A549 (cell line): ENCODE measurements around the gene TTLL1. TPM values are rescaled to one million over a fixed set of nuclear protein-coding genes. Genes with fewer than 3 reads are reported as not detected.

Source experiments
- ATAC-seq, 2 experiments: fragments of 200-7000 bp in 1 of 2; fragments of >200 bp in 1 of 2; cut with Nextera tagmentation in 1 of 2; cut with Tn5 transposase in 1 of 2; 3 replicates each; pipeline versions ENCODE4 v1.8.0 to v1.9.1; 2018 to 2020; ENCODE audit warnings: mild to moderate bottlenecking in 1 of 2, moderate library complexity in 1 of 2
- CTCF ChIA-PET: fragments of 300-600 bp; sonication (Branson Sonifier 250); formaldehyde crosslinking; extraction: SDS; loops from one replicate; lab custom pipeline; 2021; ENCODE audit warnings: antibody characterized with exemption, inconsistent platforms; lab: Yijun Ruan, JAX
- POLR2A ChIA-PET: fragments of 350-600 bp; formaldehyde crosslinking; extraction: SDS; loops from one replicate; lab custom pipeline; 2021; ENCODE audit warnings: antibody characterized with exemption, inconsistent platforms; lab: Yijun Ruan, JAX
- DNase-seq, 2 experiments: peaks; one replicate each; pipeline versions ENCODE4 v3.0.0 to v3.0.0-alpha.2; 2011 to 2016; ENCODE audit warnings: low read depth in 1 of 2, low spot score in 1 of 2
- FAIRE-seq: peaks from 2 replicates; lab custom pipeline; 2011; peaks lifted over from hg19 to GRCh38; lab: Jason Lieb, UNC
- H3K27ac ChIP-seq, 2 experiments: fragments of >200 bp; sonication (Bioruptor Twin); formaldehyde crosslinking; 3 replicates each; pipeline ENCODE4 v1.5.1; 2016 to 2017
- H3K4me1 ChIP-seq: fragments of >200 bp; sonication (Bioruptor Twin); formaldehyde crosslinking; 3 replicates; pipeline ENCODE4 v1.6.1; 2016
- H3K4me2 ChIP-seq: fragments of >200 bp; sonication (Bioruptor Twin); formaldehyde crosslinking; 3 replicates; pipeline ENCODE4 v1.6.1; 2016
- H3K4me3 ChIP-seq: fragments of >200 bp; sonication (Bioruptor Twin); formaldehyde crosslinking; 3 replicates; pipeline ENCODE4 v1.5.1; 2016
- H3K9me3 ChIP-seq: fragments of >200 bp; sonication (Bioruptor Twin); formaldehyde crosslinking; 3 replicates; pipeline ENCODE4 v1.6.1; 2016
- CEBPB ChIP-seq, 2 experiments: fragments of >200 bp in 1 of 2; sonication (Bioruptor Twin) in 1 of 2; formaldehyde crosslinking in 1 of 2; IDR thresholded peaks; 2 replicates each; pipeline ENCODE4 v1.6.1; 2012 to 2016
- EP300 ChIP-seq, 2 experiments: fragments of >200 bp; sonication (Bioruptor Twin); formaldehyde crosslinking; IDR thresholded peaks; 2 replicates in 1 of 2; 3 replicates in 1 of 2; pipeline ENCODE4 v1.6.1; 2016 to 2017
- ESRRA ChIP-seq: fragments of 150-350 bp; IDR thresholded peaks from 2 replicates; pipeline ENCODE4 v1.6.1; 2014; ENCODE audit warnings: mild to moderate bottlenecking, low read length, borderline replicate concordance
- HOXB5 ChIP-seq: fragments of 250-450 bp; sonication (Bioruptor Pico); IDR thresholded peaks from 2 replicates; pipeline ENCODE4 v1.5.0; 2020; ENCODE audit warnings: mild to moderate bottlenecking, moderate library complexity
- NPAS2 ChIP-seq: fragments of 250-450 bp; sonication (Bioruptor Pico); IDR thresholded peaks from 2 replicates; pipeline ENCODE4 v1.8.0; 2022; ENCODE audit warnings: mild to moderate bottlenecking, moderate library complexity, borderline replicate concordance
- RAD21 ChIP-seq, 2 experiments: fragments of >200 bp in 1 of 2; sonication (Bioruptor Twin) in 1 of 2; formaldehyde crosslinking in 1 of 2; IDR thresholded peaks in 1 of 2; conservative IDR thresholded peaks in 1 of 2; 2 replicates in 1 of 2; 3 replicates in 1 of 2; pipeline ENCODE4 v1.6.1; 2012 to 2018; ENCODE audit warnings: inconsistent platforms in 1 of 2
- SMC3 ChIP-seq: fragments of >200 bp; sonication (Bioruptor Twin); formaldehyde crosslinking; IDR thresholded peaks from 3 replicates; pipeline ENCODE4 v1.6.1; 2018; ENCODE audit warnings: inconsistent platforms
- TFCP2L1 ChIP-seq: fragments of 250-450 bp; sonication (Bioruptor Pico); IDR thresholded peaks from 2 replicates; pipeline ENCODE4 v1.5.0; 2021; ENCODE audit warnings: mild to moderate bottlenecking
- TP53 ChIP-seq: fragments of 250-450 bp; sonication (Bioruptor Pico); IDR thresholded peaks from 2 replicates; pipeline ENCODE4 v1.5.0; 2021; ENCODE audit warnings: mild to moderate bottlenecking, moderate library complexity
- WGBS: methylation state at CpG from one replicate; pipeline ENCODE4 v1.1.6; 2017; ENCODE audit errors: missing lambda C conversion rate; 5-methylcytosine and 5-hydroxymethylcytosine counted together
- polyA plus RNA-seq, 4 experiments: library from polyadenylated mRNA; depleted of rRNA in 3 of 4; stranded (reverse); fragments of >200 nt; fragmentation: RNase III in 1 of 4; extraction: RNeasy Plus Mini Kit Qiagen cat#74134 plus additional on column Dnase treatment in 1 of 4; gene quantifications; 2 replicates in 3 of 4; 3 replicates in 1 of 4; pipeline ENCODE4 v1.2.3, GENCODE V29; 2011 to 2017
- TF ChIP-seq, protein P1 (sequence below): IDR thresholded peaks from 2 replicates; pipeline ENCODE4 v1.6.1; 2012
- TF ChIP-seq, protein P2 (sequence below): fragments of 250-450 bp; sonication (Bioruptor Pico); IDR thresholded peaks from 2 replicates; pipeline ENCODE4 v1.5.0; 2021; ENCODE audit warnings: mild to moderate bottlenecking, moderate library complexity, borderline replicate concordance
- TF ChIP-seq, protein P3 (sequence below): IDR thresholded peaks from 2 replicates; pipeline ENCODE4 v1.6.1; 2012
- TF ChIP-seq, protein P4 (sequence below): fragments of >200 bp; sonication (Bioruptor Twin); formaldehyde crosslinking; IDR thresholded peaks from 3 replicates; pipeline ENCODE4 v1.5.1; 2016

Gene TTLL1
- polyA plus RNA-seq, 2 of the 4 experiments (the other 2 are of a cell fraction), result 2.3 to 5.0 TPM

DNA sequence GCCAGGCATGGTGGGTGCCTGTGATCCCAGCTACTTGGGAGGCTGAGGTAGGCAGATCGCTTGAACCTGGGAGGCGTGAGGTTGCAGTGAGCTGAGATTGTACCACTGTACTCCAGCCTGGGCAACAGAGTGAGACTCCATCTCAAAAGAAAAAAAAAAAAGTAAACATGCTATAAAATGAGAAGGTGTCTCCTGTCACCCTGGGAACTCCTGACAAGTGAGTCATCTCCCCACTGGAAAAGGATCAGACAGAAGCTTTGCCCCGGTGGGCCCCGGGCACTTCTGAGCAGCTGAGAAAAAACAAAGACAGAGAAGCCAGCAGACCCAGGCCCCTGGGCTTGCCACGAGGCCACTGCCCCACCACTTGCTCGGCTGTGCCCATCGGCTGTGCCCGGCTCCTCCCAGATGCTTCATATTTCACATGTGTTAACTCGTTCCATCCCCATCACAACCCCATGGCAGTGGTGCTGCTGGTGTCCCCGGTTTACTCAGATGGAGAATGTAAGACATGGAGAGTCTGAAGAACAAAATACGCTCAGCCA lies 22.3 kb downstream of the TTLL1 start:
- Histone ChIP-seq H3K27ac (peak overlapping the region in 1 of 2 experiments; percentile 60; a peak in 1 of 6 replicates), H3K9me3 (no peaks in the 10 kb centered on the region), H3K4me1 (peaks cover 9% of the 10 kb centered on the region), H3K4me2 (peak overlapping the region; percentile 31; the same call in 2 of the 3 replicates), H3K4me3 (no peak overlapping the region)
- DNase-seq (no peak), ATAC-seq (peak; percentile 29 to 62; a peak in 3 of 6 replicates), FAIRE-seq (no peak)
- TF ChIP-seq EP300 (IDR thresholded peaks at IDR 0.05) (no peak), CEBPB (IDR thresholded peaks at IDR 0.05) (no peak), TP53 (CRISPR knock-in tag) (no peak), SMC3 (no peak), HOXB5 (CRISPR knock-in tag) (no peak)
- TF ChIP-seq, protein P1, sequence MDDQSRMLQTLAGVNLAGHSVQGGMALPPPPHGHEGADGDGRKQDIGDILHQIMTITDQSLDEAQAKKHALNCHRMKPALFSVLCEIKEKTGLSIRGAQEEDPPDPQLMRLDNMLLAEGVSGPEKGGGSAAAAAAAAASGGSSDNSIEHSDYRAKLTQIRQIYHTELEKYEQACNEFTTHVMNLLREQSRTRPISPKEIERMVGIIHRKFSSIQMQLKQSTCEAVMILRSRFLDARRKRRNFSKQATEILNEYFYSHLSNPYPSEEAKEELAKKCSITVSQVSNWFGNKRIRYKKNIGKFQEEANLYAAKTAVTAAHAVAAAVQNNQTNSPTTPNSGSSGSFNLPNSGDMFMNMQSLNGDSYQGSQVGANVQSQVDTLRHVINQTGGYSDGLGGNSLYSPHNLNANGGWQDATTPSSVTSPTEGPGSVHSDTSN, result no peak
- TF ChIP-seq, protein P2, sequence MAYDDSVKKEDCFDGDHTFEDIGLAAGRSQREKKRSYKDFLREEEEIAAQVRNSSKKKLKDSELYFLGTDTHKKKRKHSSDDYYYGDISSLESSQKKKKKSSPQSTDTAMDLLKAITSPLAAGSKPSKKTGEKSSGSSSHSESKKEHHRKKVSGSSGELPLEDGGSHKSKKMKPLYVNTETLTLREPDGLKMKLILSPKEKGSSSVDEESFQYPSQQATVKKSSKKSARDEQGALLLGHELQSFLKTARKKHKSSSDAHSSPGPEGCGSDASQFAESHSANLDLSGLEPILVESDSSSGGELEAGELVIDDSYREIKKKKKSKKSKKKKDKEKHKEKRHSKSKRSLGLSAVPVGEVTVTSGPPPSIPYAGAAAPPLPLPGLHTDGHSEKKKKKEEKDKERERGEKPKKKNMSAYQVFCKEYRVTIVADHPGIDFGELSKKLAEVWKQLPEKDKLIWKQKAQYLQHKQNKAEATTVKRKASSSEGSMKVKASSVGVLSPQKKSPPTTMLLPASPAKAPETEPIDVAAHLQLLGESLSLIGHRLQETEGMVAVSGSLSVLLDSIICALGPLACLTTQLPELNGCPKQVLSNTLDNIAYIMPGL (CRISPR knock-in tag), result no peak
- TF ChIP-seq, protein P3, sequence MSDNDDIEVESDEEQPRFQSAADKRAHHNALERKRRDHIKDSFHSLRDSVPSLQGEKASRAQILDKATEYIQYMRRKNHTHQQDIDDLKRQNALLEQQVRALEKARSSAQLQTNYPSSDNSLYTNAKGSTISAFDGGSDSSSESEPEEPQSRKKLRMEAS, result no peak
- POLR2A ChIA-PET, result no interaction called here
- CTCF ChIA-PET, result interaction anchor here (0.6 kb wide), 2 partner anchors 198 to 260 kb away, joined by 3 to 4 read pairs; no protein-coding TSS in a partner anchor
- 52% methylated on average over 10 of the region's 11 CpGs for WGBS

GRCh38 chr22:43066134-43066533 lies 23.1 kb downstream of the TTLL1 start:
- Histone ChIP-seq H3K9me3 (no peaks in the 10 kb centered on the region), H3K4me3 (no peak overlapping the region), H3K27ac (no peak overlapping the region), H3K4me1 (peaks cover 9% of the 10 kb centered on the region), H3K4me2 (no peak overlapping the region)
- WGBS, result 90% methylated on average over 7 of the region's 7 CpGs
- ATAC-seq (no peak), DNase-seq (no peak), FAIRE-seq (no peak)
- CTCF ChIA-PET, result interaction anchor here (1.3 kb wide), 1 partner anchor 32 kb away, joined by 3 read pairs; no protein-coding TSS in a partner anchor
- POLR2A ChIA-PET, result no interaction called here
- TF ChIP-seq RAD21 (conservative IDR thresholded peaks at IDR 0.05 in 1 of 2, IDR thresholded peaks at IDR 0.05 in 1 of 2) (no peak), NPAS2 (CRISPR knock-in tag) (no peak), TFCP2L1 (CRISPR knock-in tag) (no peak)

- ATAC-seq, result peak; percentile 43 to 77; a peak in 4 of 6 replicates
- peak in 1 of 2 experiments; percentile 33 for DNase-seq
- POLR2A ChIA-PET, result no interaction called here
- no peak overlapping the region for H3K4me2 ChIP-seq
- no peak overlapping the region for H3K27ac ChIP-seq
- TF ChIP-seq ESRRA (no peak), RAD21 (conservative IDR thresholded peaks at IDR 0.05 in 1 of 2, IDR thresholded peaks at IDR 0.05 in 1 of 2) (peak; percentile 32 to 54; a peak in 2 of 5 replicates), SMC3 (0 out of 3 replicates have a peak, but pooled peaks have one; percentile 10)
- TF ChIP-seq, protein P4, sequence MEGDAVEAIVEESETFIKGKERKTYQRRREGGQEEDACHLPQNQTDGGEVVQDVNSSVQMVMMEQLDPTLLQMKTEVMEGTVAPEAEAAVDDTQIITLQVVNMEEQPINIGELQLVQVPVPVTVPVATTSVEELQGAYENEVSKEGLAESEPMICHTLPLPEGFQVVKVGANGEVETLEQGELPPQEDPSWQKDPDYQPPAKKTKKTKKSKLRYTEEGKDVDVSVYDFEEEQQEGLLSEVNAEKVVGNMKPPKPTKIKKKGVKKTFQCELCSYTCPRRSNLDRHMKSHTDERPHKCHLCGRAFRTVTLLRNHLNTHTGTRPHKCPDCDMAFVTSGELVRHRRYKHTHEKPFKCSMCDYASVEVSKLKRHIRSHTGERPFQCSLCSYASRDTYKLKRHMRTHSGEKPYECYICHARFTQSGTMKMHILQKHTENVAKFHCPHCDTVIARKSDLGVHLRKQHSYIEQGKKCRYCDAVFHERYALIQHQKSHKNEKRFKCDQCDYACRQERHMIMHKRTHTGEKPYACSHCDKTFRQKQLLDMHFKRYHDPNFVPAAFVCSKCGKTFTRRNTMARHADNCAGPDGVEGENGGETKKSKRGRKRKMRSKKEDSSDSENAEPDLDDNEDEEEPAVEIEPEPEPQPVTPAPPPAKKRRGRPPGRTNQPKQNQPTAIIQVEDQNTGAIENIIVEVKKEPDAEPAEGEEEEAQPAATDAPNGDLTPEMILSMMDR, result peak; percentile 31; the same call in 1 of the 3 replicates
- no peak overlapping the region for H3K4me3 ChIP-seq
- 39% methylated on average over 5 of the region's 5 CpGs for WGBS
- no peaks in the 10 kb centered on the region for H3K9me3 ChIP-seq
- CTCF ChIA-PET, result interaction anchor here (0.6 to 1.8 kb wide), 9 partner anchors 9 to 604 kb away, joined by 3 to 5 read pairs (median 3); no protein-coding TSS in a partner anchor
- no peak for FAIRE-seq
- H3K4me1 ChIP-seq, result no peaks in the 10 kb centered on the region
These were observed 29.0 kb downstream of the TTLL1 start for GRCh38 chr22:43060183-43060582.
